D721Med (cell line): Measurements from ENCODE around the gene ABL1.
"Not testable (repeated sequence)": the region's sequence is repeated elsewhere in the genome, so short reads cannot be mapped to it uniquely, and the experiment has no call there.

Experiments
- DNase-seq: peaks from one replicate; pipeline ENCODE4 v3.0.0; 2011; ENCODE audit warnings: low spot score; ENCODE audit not compliant: insufficient read length
- FAIRE-seq: peaks from 2 replicates; lab custom pipeline; 2011; peaks lifted over from hg19 to GRCh38; lab: Jason Lieb, UNC
- TF ChIP-seq, protein P1 (sequence below): IDR thresholded peaks from 2 replicates; pipeline ENCODE4 v1.5.1; 2012; ENCODE audit warnings: mild to moderate bottlenecking, control low read depth; ENCODE audit not compliant: insufficient read depth; ENCODE audit errors: missing control alignments

Gene ABL1

DNA sequence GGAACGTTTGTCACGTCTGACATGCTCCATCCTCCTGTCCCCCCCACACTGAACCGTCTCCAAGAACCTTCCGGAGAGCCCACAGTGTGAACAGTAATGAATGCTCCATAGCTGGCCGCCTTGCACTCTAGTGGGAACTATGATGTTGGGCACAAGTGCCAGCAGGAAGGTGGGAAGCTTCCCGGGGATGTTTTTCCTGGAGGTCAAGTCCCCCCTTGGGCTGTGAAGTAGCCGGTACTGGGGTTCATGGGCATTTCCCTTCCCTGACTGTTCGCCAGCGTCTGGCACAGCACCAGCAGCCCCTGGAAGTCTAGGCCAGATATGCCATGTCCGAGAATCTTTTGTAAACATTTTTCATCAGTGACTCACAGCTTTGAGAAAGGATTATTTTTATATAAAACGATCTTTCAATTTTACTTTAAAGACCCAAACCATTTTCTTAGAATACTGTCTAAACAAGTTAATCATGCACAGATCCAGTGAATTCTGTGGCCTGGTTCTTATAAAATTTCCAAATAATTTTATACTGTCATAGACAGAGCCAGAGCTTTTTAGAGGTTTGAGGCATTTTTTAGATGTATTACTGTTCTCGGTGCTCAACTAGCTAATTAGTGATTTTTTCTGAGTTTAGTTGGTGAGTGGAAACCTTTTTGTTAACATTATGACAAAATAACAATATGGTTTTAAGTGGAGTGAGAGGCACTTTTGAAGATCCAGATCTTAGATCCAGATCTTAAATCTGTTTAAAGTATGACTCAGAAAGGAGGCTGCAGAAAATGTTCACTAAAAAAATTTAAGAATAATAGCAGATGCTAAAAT lies 11.6 kb downstream of the ABL1 start:
- TF ChIP-seq, protein P1, sequence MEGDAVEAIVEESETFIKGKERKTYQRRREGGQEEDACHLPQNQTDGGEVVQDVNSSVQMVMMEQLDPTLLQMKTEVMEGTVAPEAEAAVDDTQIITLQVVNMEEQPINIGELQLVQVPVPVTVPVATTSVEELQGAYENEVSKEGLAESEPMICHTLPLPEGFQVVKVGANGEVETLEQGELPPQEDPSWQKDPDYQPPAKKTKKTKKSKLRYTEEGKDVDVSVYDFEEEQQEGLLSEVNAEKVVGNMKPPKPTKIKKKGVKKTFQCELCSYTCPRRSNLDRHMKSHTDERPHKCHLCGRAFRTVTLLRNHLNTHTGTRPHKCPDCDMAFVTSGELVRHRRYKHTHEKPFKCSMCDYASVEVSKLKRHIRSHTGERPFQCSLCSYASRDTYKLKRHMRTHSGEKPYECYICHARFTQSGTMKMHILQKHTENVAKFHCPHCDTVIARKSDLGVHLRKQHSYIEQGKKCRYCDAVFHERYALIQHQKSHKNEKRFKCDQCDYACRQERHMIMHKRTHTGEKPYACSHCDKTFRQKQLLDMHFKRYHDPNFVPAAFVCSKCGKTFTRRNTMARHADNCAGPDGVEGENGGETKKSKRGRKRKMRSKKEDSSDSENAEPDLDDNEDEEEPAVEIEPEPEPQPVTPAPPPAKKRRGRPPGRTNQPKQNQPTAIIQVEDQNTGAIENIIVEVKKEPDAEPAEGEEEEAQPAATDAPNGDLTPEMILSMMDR, result no peak
- DNase-seq, result no peak
- FAIRE-seq, result no peak

DNA sequence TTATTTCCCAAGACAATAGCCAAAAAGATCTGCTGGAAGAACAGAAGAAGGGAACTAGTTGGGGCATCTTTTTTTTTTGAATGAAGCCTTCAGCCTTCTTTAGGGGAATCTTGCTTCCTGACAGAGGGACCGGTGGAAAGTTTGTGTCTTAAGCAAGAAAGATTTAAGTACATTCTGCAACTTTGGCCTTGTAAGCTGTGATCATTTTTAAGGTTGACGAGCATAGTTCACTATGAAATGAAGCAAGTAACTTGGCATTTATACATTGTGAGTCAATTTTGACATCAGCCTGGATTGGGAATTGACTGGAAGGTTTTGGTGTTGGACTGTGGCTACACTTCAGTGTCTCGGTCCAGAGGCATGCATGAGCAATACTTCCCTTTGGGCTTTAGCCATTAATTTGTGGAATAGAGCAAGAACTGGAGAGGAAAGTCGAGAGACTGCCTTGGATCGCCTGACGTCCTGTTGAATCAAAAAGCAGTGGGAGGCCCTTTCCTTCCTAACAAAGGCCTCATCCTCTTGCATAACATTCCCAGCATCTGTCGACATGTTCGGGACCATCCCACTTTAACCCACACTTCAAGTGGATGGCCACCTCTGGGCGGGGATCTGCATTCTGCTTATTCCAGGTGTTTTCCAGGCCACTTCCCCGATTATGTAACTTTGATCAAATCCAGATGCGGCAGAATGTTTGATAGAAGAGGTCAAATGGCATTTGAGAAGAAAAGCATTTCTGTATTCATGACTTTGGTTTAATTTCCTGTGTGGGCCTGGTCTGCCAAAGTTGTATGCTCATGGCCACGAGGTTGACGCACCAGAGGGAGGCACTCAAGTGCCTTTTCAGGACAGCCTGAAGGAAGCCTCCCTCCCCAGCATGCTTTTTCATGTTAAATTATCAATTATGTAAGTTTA lies 12.5 kb downstream of the ABL1 start:
- TF ChIP-seq, protein P1, result no peak

DNA sequence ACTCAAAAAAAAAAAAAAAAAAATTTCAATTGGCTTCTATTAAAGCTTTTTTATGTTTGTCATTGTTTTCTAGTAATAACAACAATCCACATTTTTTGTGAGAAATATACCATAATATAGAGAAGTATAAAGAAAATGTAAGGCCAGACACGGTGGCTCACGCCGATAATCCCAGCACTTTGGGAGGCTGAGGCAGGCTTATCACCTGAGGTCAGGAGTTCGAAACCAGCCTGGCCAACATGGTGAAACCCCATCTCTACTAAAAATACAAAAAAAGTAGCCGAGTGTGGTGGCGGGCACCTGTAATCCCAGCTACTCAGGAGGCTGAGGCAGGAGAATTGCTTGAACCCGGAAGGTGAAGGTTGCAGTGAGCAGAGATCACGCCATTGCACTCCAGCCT lies 13.5 kb downstream of the ABL1 start:
- FAIRE-seq, DNase-seq: not testable (repeated sequence)

More for the DNA sequence above, 12.5 kb downstream of the ABL1 start:
- no peak for FAIRE-seq
- no peak for DNase-seq

DNA sequence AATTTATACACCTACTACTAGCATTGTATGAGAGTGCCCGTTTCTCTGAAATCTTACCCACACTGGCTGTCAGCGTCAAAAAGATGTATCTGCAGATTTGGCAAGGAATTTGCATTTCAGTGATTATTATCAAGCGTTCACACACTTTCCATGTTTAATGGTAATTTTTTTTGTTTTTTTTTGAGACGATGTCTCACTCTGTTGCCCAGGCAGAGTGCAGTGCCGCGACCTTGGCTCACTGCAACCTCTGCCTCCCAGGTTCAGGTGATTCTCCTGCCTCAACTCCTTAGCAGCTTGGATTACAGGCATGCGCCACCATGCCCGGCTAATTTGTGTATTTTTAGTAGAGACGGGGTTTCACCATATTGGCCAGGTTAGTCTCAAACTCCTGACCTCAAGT lies 14.3 kb downstream of the ABL1 start:
- DNase-seq (no peak), FAIRE-seq (no peak)
- TF ChIP-seq, protein P1, result no peak

DNA sequence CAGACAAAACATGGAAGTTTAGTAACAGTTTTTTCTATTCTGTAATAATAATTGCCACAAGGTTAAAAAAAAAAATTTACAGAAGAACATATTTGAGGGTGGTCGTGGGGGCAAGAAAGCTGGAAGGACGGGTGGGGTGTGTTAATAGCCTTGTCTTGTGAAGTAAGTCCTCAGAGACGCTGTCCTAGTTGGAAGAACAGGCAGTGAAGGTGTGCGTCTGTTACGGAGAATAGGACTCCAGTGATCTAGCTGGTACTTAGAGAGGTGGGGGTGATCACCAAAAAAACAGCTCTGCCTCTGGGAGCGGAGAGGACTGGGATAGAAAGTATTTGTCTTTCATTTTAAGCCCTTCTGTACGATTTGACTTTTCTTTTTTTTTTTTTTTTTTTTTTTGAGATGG lies 17.7 kb downstream of the ABL1 start:
- FAIRE-seq (no peak), DNase-seq (no peak)
- TF ChIP-seq, protein P1, result no peak

DNA sequence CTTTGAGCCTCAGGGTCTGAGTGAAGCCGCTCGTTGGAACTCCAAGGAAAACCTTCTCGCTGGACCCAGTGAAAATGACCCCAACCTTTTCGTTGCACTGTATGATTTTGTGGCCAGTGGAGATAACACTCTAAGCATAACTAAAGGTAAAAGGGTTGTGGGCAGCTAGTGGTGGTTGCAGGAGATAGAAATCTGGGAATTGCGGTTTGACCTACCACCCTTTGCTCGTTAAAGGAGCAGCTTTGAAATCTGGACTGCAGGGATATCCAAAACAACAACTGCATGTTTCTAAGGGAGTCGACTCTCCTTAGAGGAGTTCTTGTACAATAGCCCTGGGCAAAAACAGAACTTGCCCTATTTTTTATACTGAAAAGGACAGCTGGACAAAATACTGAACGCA lies 19.0 kb downstream of the ABL1 start:
- FAIRE-seq (no peak), DNase-seq (no peak)
- TF ChIP-seq, protein P1, result no peak

DNA sequence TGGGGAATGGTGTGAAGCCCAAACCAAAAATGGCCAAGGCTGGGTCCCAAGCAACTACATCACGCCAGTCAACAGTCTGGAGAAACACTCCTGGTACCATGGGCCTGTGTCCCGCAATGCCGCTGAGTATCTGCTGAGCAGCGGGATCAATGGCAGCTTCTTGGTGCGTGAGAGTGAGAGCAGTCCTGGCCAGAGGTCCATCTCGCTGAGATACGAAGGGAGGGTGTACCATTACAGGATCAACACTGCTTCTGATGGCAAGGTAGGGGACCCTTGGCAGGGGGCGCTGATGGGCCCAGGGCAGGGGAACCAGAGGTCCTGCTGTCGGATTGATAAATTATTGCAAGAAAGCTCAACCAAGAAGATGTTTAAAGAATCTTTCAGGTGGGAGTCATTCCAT lies 19.8 kb downstream of the ABL1 start:
- TF ChIP-seq, protein P1, result no peak
- no peak for DNase-seq
- FAIRE-seq, result no peak
